ENCODE data around the gene LTC4S.

GRCh38 chr5:179832039-179832745 lies 38.4 kb downstream of the LTC4S start:
- no peak for TF ChIP-seq TEAD4 (CRISPR knock-in tag; IDR thresholded peaks at IDR 0.05)
- TF ChIP-seq KAT7 (CRISPR knock-in tag; IDR thresholded peaks at IDR 0.05; ENCODE audit: borderline replicate concordance): no peak
- no peak for TF ChIP-seq ZNF317 (CRISPR knock-in tag; IDR thresholded peaks at IDR 0.05; ENCODE audit: borderline replicate concordance, low read depth)
- no peak for TF ChIP-seq CTCF (IDR thresholded peaks at IDR 0.05)
